Activated naive CD8-positive, alpha-beta T cell treated with anti-CD3 and anti-CD28 coated beads for 36 hours (primary cell): ENCODE results near the gene TMEM139. TPM values are rescaled to one million over a fixed set of nuclear protein-coding genes. Genes with fewer than 3 reads are reported as not detected.
"Not testable (repeated sequence)": the region's sequence is repeated elsewhere in the genome, so short reads cannot be mapped to it uniquely, and the experiment has no call there.

Experiments
- DNase-seq: peaks from one replicate; pipeline ENCODE4 v3.0.0; 2021
- H3K27ac Mint-ChIP-seq: one replicate; pipeline ENCODE4 v1.8.0; 2022; ENCODE audit warnings: mild to moderate bottlenecking, moderate library complexity, mixed read lengths
- H3K27me3 Mint-ChIP-seq: one replicate; pipeline ENCODE4 v1.8.0; 2022; ENCODE audit warnings: mild to moderate bottlenecking, mixed read lengths
- H3K36me3 Mint-ChIP-seq: one replicate; pipeline ENCODE4 v1.8.0; 2021; ENCODE audit warnings: mild to moderate bottlenecking, mixed read lengths
- H3K4me1 Mint-ChIP-seq: one replicate; pipeline ENCODE4 v1.8.0; 2021; ENCODE audit warnings: mixed read lengths
- H3K4me3 Mint-ChIP-seq: one replicate; pipeline ENCODE4 v1.8.0; 2022; ENCODE audit warnings: mild to moderate bottlenecking, moderate library complexity, mixed read lengths
- H3K9me3 Mint-ChIP-seq: one replicate; pipeline ENCODE4 v1.8.0; 2022; ENCODE audit warnings: mixed read lengths
- total RNA-seq, 2 experiments: library from RNA; stranded (reverse); gene quantifications; one replicate each; pipeline ENCODE4 v1.2.3, GENCODE V29; 2021

TMEM139 gene
- total RNA-seq, 2 experiments from 2014 or later: 2.3 to 2.7 TPM

- H3K27ac Mint-ChIP-seq: peak overlapping the region; percentile 91
- peaks cover 49% of the 10 kb centered on the region for H3K36me3 Mint-ChIP-seq
- H3K9me3 Mint-ChIP-seq, H3K27me3 Mint-ChIP-seq, DNase-seq: not testable (repeated sequence)
- peak overlapping the region; percentile 96 for H3K4me3 Mint-ChIP-seq
- peaks cover 38% of the 10 kb centered on the region for H3K4me1 Mint-ChIP-seq
These were observed 5.1 kb downstream of the TMEM139 start for GRCh38 chr7:143289888-143290287.

GRCh38 chr7:143290293-143290692, 5.5 kb downstream of the TMEM139 start:
- Mint-ChIP-seq H3K36me3 (peaks cover 50% of the 10 kb centered on the region), H3K4me1 (peaks cover 41% of the 10 kb centered on the region), H3K27me3 (no peaks in the 10 kb centered on the region), H3K27ac (peak overlapping the region; percentile 91), H3K4me3 (peak overlapping the region; percentile 96), H3K9me3 (peaks cover 3% of the 10 kb centered on the region)
- DNase-seq: no peak

GRCh38 chr7:143292876-143293275, 8.1 kb downstream of the TMEM139 start:
- Mint-ChIP-seq H3K27me3 (no peaks in the 10 kb centered on the region), H3K36me3 (peaks cover 58% of the 10 kb centered on the region), H3K4me3 (no peak overlapping the region), H3K9me3 (no peaks in the 10 kb centered on the region), H3K4me1 (peaks cover 50% of the 10 kb centered on the region), H3K27ac (no peak overlapping the region)
- no peak for DNase-seq

GRCh38 chr7:143295870-143296269, 11.1 kb downstream of the TMEM139 start:
- H3K27ac Mint-ChIP-seq: no peak overlapping the region
- no peaks in the 10 kb centered on the region for H3K27me3 Mint-ChIP-seq
- H3K36me3 Mint-ChIP-seq: peaks cover 54% of the 10 kb centered on the region
- peaks cover 43% of the 10 kb centered on the region for H3K4me1 Mint-ChIP-seq
- no peak overlapping the region for H3K4me3 Mint-ChIP-seq
- DNase-seq: no peak
- no peaks in the 10 kb centered on the region for H3K9me3 Mint-ChIP-seq

GRCh38 chr7:143296686-143297085, 11.9 kb downstream of the TMEM139 start:
- Mint-ChIP-seq H3K4me3 (no peak overlapping the region), H3K36me3 (peaks cover 51% of the 10 kb centered on the region), H3K4me1 (peaks cover 36% of the 10 kb centered on the region), H3K27me3 (no peaks in the 10 kb centered on the region), H3K27ac (no peak overlapping the region), H3K9me3 (no peaks in the 10 kb centered on the region)
- DNase-seq: no peak

- Mint-ChIP-seq H3K9me3 (no peaks in the 10 kb centered on the region), H3K4me1 (peaks cover 25% of the 10 kb centered on the region), H3K36me3 (peaks cover 42% of the 10 kb centered on the region)
These were observed 14.6 kb downstream of the TMEM139 start for GRCh38 chr7:143299346-143299745.

GRCh38 chr7:143299840-143300239, 15.1 kb downstream of the TMEM139 start:
- no peak overlapping the region for H3K4me3 Mint-ChIP-seq
- H3K27me3 Mint-ChIP-seq: no peaks in the 10 kb centered on the region
- DNase-seq: peak; percentile 46
- no peaks in the 10 kb centered on the region for H3K9me3 Mint-ChIP-seq
- no peak overlapping the region for H3K27ac Mint-ChIP-seq
- H3K4me1 Mint-ChIP-seq: peaks cover 28% of the 10 kb centered on the region
- peaks cover 39% of the 10 kb centered on the region for H3K36me3 Mint-ChIP-seq

More at GRCh38 chr7:143299346-143299745, 14.6 kb downstream of the TMEM139 start:
- Mint-ChIP-seq H3K4me3 (no peak overlapping the region), H3K27ac (no peak overlapping the region), H3K27me3 (no peaks in the 10 kb centered on the region)
- no peak for DNase-seq

- no peaks in the 10 kb centered on the region for H3K9me3 Mint-ChIP-seq
- DNase-seq: no peak
- H3K4me1 Mint-ChIP-seq: peaks cover 29% of the 10 kb centered on the region
These were observed 16.5 kb downstream of the TMEM139 start for GRCh38 chr7:143300959-143301935.

GRCh38 chr7:143303733-143304132, 19.0 kb downstream of the TMEM139 start:
- H3K27me3 Mint-ChIP-seq: no peaks in the 10 kb centered on the region
- no peak for DNase-seq
- H3K27ac Mint-ChIP-seq: no peak overlapping the region
- peaks cover 31% of the 10 kb centered on the region for H3K4me1 Mint-ChIP-seq
- H3K4me3 Mint-ChIP-seq: no peak overlapping the region
- no peaks in the 10 kb centered on the region for H3K9me3 Mint-ChIP-seq
- H3K36me3 Mint-ChIP-seq: peaks cover 60% of the 10 kb centered on the region

More at GRCh38 chr7:143300959-143301935, 16.5 kb downstream of the TMEM139 start:
- no peak overlapping the region for H3K27ac Mint-ChIP-seq
- no peaks in the 10 kb centered on the region for H3K27me3 Mint-ChIP-seq
- peaks cover 41% of the 10 kb centered on the region for H3K36me3 Mint-ChIP-seq
- no peak overlapping the region for H3K4me3 Mint-ChIP-seq

- peaks cover 62% of the 10 kb centered on the region for H3K36me3 Mint-ChIP-seq
- H3K4me1 Mint-ChIP-seq: peaks cover 25% of the 10 kb centered on the region
- no peak overlapping the region for H3K4me3 Mint-ChIP-seq
- peak overlapping the region; percentile 49 for H3K27ac Mint-ChIP-seq
- DNase-seq: no peak
- H3K9me3 Mint-ChIP-seq: no peaks in the 10 kb centered on the region
- H3K27me3 Mint-ChIP-seq: no peaks in the 10 kb centered on the region
These were observed 20.2 kb downstream of the TMEM139 start for GRCh38 chr7:143304938-143305337.

- no peaks in the 10 kb centered on the region for H3K9me3 Mint-ChIP-seq
- DNase-seq: peak; percentile 60
These were observed 20.8 kb downstream of the TMEM139 start for GRCh38 chr7:143305423-143306070.

GRCh38 chr7:143308632-143309031, 23.9 kb downstream of the TMEM139 start:
- H3K27me3 Mint-ChIP-seq: no peaks in the 10 kb centered on the region
- no peak for DNase-seq
- H3K27ac Mint-ChIP-seq: peak overlapping the region; percentile 4
- H3K36me3 Mint-ChIP-seq: peaks cover 54% of the 10 kb centered on the region
- H3K9me3 Mint-ChIP-seq: no peaks in the 10 kb centered on the region
- no peak overlapping the region for H3K4me3 Mint-ChIP-seq
- H3K4me1 Mint-ChIP-seq: peaks cover 36% of the 10 kb centered on the region

More at GRCh38 chr7:143305423-143306070, 20.8 kb downstream of the TMEM139 start:
- Mint-ChIP-seq H3K4me1 (peaks cover 30% of the 10 kb centered on the region), H3K36me3 (peaks cover 64% of the 10 kb centered on the region), H3K4me3 (no peak overlapping the region), H3K27ac (no peak overlapping the region), H3K27me3 (no peaks in the 10 kb centered on the region)

GRCh38 chr7:143314127-143314526, 29.4 kb downstream of the TMEM139 start:
- H3K27ac Mint-ChIP-seq: no peak overlapping the region
- peaks cover 14% of the 10 kb centered on the region for H3K4me1 Mint-ChIP-seq
- H3K27me3 Mint-ChIP-seq: no peaks in the 10 kb centered on the region
- H3K9me3 Mint-ChIP-seq: no peaks in the 10 kb centered on the region
- no peak for DNase-seq
- no peak overlapping the region for H3K4me3 Mint-ChIP-seq
- peaks cover 18% of the 10 kb centered on the region for H3K36me3 Mint-ChIP-seq

GRCh38 chr7:143315776-143316175, 31.0 kb downstream of the TMEM139 start, which contains the start of gene CLCN1:
Gene CLCN1 (plus strand): TSS chr7:143316111. CDS start chr7:143316213, 102 bp downstream.
- Mint-ChIP-seq H3K36me3 (peaks cover 2% of the 10 kb centered on the region), H3K4me1 (peaks cover 7% of the 10 kb centered on the region), H3K9me3 (no peaks in the 10 kb centered on the region), H3K4me3 (no peak within 1 kb of the TSS), H3K27ac (no peak within 1 kb of the TSS), H3K27me3 (no peaks in the 10 kb centered on the region)
- no peak for DNase-seq

GRCh38 chr7:143316492-143316891, 31.7 kb downstream of the TMEM139 start:
- Mint-ChIP-seq H3K4me1 (peaks cover 3% of the 10 kb centered on the region), H3K27me3 (no peaks in the 10 kb centered on the region), H3K36me3 (no peaks in the 10 kb centered on the region), H3K27ac (no peak overlapping the region), H3K4me3 (no peak overlapping the region), H3K9me3 (no peaks in the 10 kb centered on the region)
- no peak for DNase-seq
